Left ventricle myocardium inferior (tissue), 1 donor: ENCODE results near the gene G3BP2. TPM values are rescaled to one million over a fixed set of nuclear protein-coding genes. Genes with fewer than 3 reads are reported as not detected.

Source experiments
- DNase-seq: peaks from one replicate; pipeline ENCODE4 v3.0.0-alpha.2; 2020
- H3K27ac ChIP-seq: fragments of 200-600 bp; replicated peaks from 2 replicates; pipeline ENCODE4 v1.8.0; 2021
- H3K27me3 ChIP-seq: fragments of 200-600 bp; 2 replicates; pipeline ENCODE4 v1.8.0; 2021; ENCODE audit warnings: low read depth
- H3K36me3 ChIP-seq: fragments of 200-600 bp; 2 replicates; pipeline ENCODE4 v1.8.0; 2021
- H3K4me1 ChIP-seq: fragments of 200-600 bp; 2 replicates; pipeline ENCODE4 v1.8.0; 2021
- H3K4me3 ChIP-seq: fragments of 200-600 bp; 2 replicates; pipeline ENCODE4 v1.8.0; 2021; ENCODE audit warnings: mild to moderate bottlenecking, moderate library complexity
- H3K9me3 ChIP-seq: fragments of 200-600 bp; replicated peaks from 2 replicates; pipeline ENCODE4 v1.8.0; 2021
- intact Hi-C: fragments of 100-400 bp; cut with micrococcal nuclease; formaldehyde crosslinking; loops from one replicate; pipeline ENCODE4 v1.11.0; 2022
- total RNA-seq: library from RNA; stranded (reverse); fragmentation: NEBNext Ultra II Directional; extraction: Animal tissue kit (Norgen Biotek cat#: 25700); gene quantifications from one replicate; pipeline ENCODE4 v1.2.1, GENCODE V29; 2021
- TF ChIP-seq, protein P1 (sequence below): fragments of 200-600 bp; IDR thresholded peaks from 2 replicates; pipeline ENCODE4 v1.8.0; 2021; ENCODE audit warnings: antibody characterized with exemption, mild to moderate bottlenecking, borderline replicate concordance
- donor health status: DM: no; HTN: yes; CAD: no; lungs with severe emphysema.

The G3BP2 gene
- total RNA-seq, 1 donor from 2014 or later: 71.2 TPM

DNA sequence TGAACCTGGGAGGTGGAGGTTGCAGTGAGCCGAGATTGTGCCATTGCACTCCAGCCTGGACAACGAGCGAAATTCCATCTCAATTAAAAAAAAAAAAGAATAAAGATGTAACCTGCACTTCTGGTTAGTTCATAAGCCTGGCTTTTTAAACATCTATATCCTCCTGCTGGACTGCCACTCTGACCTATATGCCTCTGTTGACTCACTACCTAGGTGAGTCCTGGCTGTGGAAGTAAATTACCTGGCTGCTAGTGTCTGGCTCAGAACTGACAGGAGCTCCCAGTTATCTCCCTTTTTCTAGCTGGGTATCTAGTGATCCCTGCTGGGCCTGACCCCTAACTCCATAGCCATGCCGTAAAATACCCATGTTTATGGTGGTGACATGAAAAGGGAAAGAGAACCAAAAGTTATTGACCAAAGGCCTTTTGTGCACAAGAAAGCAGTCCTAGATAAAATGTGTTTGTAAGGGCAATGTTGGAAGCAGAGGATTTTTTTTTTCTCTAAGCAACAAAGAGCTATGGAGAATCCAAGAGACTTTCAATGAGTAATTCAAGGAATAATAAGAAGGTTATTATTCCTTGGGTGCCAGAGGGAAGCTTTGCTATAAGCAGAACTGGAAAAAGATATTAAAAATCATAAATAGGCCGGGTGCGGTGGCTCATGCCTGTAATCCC is 10.4 kb upstream of the G3BP2 start:
- Histone ChIP-seq H3K9me3 (no peaks in the 10 kb centered on the region), H3K36me3 (no peaks in the 10 kb centered on the region), H3K4me3 (no peak overlapping the region), H3K27me3 (no peaks in the 10 kb centered on the region), H3K4me1 (peaks cover 10% of the 10 kb centered on the region), H3K27ac (no peak overlapping the region)
- no peak for DNase-seq
- TF ChIP-seq, protein P1, sequence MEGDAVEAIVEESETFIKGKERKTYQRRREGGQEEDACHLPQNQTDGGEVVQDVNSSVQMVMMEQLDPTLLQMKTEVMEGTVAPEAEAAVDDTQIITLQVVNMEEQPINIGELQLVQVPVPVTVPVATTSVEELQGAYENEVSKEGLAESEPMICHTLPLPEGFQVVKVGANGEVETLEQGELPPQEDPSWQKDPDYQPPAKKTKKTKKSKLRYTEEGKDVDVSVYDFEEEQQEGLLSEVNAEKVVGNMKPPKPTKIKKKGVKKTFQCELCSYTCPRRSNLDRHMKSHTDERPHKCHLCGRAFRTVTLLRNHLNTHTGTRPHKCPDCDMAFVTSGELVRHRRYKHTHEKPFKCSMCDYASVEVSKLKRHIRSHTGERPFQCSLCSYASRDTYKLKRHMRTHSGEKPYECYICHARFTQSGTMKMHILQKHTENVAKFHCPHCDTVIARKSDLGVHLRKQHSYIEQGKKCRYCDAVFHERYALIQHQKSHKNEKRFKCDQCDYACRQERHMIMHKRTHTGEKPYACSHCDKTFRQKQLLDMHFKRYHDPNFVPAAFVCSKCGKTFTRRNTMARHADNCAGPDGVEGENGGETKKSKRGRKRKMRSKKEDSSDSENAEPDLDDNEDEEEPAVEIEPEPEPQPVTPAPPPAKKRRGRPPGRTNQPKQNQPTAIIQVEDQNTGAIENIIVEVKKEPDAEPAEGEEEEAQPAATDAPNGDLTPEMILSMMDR: no peak
- intact Hi-C loops: no loop called here

DNA sequence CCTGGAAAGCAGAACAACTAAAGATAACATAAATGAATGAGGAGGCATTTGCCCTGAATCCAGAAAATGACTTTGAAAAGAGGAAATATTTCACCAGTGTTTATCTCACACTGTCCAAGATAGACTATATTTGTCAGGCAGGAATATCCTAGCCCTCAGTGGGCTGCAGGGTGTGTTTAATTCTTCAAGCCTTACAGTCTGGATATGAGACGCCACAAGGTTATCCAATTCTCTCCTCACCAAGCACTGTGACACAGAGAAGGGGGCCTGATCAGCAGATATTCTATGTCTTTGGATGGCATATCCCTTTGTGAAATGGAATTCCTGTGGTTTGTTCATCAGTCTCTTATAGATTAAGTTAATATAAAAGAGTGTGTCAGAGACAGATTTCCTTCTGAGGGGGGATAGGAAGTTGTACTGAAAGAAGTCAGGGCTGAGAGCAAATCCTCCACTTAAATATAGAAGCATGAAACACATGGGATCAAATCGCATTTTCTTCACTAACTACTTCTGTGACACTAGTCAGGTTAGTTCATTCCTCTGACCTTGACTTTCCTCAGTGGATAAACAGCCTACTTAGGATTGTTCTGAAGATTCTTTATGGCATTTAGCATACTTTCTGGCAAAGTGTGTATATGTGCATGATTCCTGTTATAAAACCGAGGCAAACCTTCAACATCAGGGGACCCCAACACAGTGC is 6.8 kb upstream of the G3BP2 start:
- Histone ChIP-seq H3K36me3 (no peaks in the 10 kb centered on the region), H3K4me1 (no peaks in the 10 kb centered on the region), H3K27me3 (no peaks in the 10 kb centered on the region), H3K27ac (no peak overlapping the region), H3K4me3 (no peak overlapping the region), H3K9me3 (no peaks in the 10 kb centered on the region)
- TF ChIP-seq, protein P1: no peak
- intact Hi-C loops: no loop called here
- DNase-seq: no peak

DNA sequence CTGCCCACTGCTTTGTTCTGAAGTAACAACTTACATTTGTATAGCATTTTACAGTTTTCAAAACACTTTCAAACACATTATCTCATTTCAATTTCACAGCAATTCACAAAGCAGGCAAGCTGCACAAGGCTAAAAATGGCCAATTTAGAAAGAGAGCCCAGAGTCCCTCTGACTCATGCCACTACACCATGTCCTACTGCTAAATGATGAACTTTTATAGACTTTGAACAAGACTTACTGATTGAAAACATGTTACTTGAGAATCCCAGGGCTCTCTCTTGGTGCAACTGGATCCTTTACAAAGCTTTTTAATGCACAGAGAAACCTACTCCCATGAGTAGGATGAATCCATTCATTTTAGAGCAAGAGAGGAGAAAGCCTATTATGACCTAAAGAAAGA is 5.8 kb upstream of the G3BP2 start:
- Histone ChIP-seq H3K27ac (no peak overlapping the region), H3K4me1 (peaks cover 4% of the 10 kb centered on the region), H3K27me3 (no peaks in the 10 kb centered on the region), H3K36me3 (no peaks in the 10 kb centered on the region), H3K9me3 (no peaks in the 10 kb centered on the region), H3K4me3 (no peak overlapping the region)
- DNase-seq: no peak
- intact Hi-C loops: no loop called here
- TF ChIP-seq, protein P1: no peak

DNA sequence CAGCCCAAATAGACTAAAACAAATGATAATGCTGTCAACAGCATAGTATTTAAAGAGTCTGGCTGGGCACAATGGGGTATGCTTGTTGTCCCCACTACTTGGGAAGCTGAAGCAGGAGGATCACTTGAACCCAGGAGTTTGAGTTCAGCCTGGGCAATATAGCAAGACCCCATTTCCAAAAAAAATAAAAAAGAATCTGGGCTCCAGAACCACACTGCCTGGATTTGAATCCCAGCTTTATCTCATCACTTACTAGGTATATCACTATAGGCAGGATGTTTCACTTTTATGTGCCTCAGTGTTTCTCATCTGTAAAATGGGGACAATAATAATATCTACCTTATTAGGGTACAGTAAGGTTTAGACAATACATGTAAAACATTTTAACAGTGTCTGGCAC is 5.3 kb upstream of the G3BP2 start:
- Histone ChIP-seq H3K27me3 (no peaks in the 10 kb centered on the region), H3K4me1 (peaks cover 7% of the 10 kb centered on the region), H3K4me3 (no peak overlapping the region), H3K9me3 (no peaks in the 10 kb centered on the region), H3K36me3 (no peaks in the 10 kb centered on the region), H3K27ac (no peak overlapping the region)
- DNase-seq: no peak
- intact Hi-C loops: no loop called here
- TF ChIP-seq, protein P1: no peak

DNA sequence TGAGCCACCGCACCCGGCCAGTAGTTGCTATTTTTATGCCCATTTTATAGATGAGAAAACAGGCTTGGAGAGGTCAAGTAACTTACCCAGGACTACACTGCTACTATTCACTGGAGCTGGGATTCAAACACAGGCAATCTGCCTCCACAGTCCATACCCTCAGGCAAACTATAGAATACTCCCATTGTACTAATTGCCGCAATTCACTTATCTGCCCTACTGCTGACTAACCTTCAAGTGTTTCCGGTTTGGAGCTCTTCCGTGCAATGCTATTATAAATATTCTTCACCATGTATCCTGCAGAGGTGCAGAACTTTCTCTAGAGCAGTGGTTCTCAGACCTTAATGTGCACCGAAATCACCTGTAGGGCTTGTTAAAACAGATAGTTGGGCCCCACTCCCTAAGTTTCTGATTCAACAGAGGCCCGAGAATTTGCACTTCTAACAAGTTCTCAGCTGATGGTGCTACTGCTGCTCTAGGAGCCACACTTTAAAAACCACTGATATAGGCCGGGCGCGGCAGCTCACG is 1.9 kb upstream of the G3BP2 start:
- Histone ChIP-seq H3K36me3 (no peaks in the 10 kb centered on the region), H3K9me3 (no peaks in the 10 kb centered on the region), H3K27ac (no peak overlapping the region), H3K4me1 (peaks cover 38% of the 10 kb centered on the region), H3K27me3 (no peaks in the 10 kb centered on the region), H3K4me3 (no peak overlapping the region)
- TF ChIP-seq, protein P1: no peak
- intact Hi-C loops: no loop called here
- DNase-seq: no peak
